ENCODE measurements around the gene ELMO3. TPM values are rescaled to one million over a fixed set of nuclear protein-coding genes. Genes with fewer than 3 reads are reported as not detected.

ELMO3 gene
- total and polyA plus RNA-seq, 8 donors = 14.6 to 52.4 (median 23.6) TPM

DNA sequence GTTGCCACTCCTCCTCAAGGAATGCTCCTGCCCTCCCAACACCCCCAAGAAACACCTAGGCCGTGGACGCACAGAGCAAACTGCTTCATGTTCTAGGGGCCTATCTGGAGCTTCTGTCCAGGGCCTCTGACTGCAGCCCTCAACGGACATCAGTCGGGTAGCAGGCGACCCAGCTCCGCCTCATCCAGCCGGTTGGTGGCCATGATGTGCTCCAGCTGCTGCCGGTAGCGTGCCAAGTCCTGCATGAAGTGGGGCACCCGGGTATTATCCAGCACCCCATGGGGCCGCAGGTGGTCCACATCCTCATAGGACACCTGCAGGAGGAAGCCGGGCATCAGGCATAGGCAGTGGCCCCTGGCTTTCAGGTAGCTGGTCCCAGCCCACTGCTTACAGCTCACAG lies 22.3 kb upstream of the ELMO3 start:
- no peaks in the 10 kb centered on the region for H3K9me3 ChIP-seq
- TF ChIP-seq, protein P1, sequence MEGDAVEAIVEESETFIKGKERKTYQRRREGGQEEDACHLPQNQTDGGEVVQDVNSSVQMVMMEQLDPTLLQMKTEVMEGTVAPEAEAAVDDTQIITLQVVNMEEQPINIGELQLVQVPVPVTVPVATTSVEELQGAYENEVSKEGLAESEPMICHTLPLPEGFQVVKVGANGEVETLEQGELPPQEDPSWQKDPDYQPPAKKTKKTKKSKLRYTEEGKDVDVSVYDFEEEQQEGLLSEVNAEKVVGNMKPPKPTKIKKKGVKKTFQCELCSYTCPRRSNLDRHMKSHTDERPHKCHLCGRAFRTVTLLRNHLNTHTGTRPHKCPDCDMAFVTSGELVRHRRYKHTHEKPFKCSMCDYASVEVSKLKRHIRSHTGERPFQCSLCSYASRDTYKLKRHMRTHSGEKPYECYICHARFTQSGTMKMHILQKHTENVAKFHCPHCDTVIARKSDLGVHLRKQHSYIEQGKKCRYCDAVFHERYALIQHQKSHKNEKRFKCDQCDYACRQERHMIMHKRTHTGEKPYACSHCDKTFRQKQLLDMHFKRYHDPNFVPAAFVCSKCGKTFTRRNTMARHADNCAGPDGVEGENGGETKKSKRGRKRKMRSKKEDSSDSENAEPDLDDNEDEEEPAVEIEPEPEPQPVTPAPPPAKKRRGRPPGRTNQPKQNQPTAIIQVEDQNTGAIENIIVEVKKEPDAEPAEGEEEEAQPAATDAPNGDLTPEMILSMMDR (IDR thresholded peaks at IDR 0.05) = no peak
- no peak overlapping the region for H3K27ac ChIP-seq
- no peak for FAIRE-seq
- ATAC-seq = no peak
- no peaks in the 10 kb centered on the region for H3K36me3 ChIP-seq
- H3K4me3 ChIP-seq = no peak overlapping the region
- no peaks in the 10 kb centered on the region for H3K27me3 ChIP-seq
- peaks cover 0 to 12% (median 0%) of the 10 kb centered on the region in 3 donors for H3K4me1 ChIP-seq
- 89 to 92% methylated on average over 12 of the region's 12 CpGs for WGBS, 2 donors
- DNase-seq = peak in 1 of 6 donors; percentile 78
- intact Hi-C loops (cut with DNase I) = no loop called here

DNA sequence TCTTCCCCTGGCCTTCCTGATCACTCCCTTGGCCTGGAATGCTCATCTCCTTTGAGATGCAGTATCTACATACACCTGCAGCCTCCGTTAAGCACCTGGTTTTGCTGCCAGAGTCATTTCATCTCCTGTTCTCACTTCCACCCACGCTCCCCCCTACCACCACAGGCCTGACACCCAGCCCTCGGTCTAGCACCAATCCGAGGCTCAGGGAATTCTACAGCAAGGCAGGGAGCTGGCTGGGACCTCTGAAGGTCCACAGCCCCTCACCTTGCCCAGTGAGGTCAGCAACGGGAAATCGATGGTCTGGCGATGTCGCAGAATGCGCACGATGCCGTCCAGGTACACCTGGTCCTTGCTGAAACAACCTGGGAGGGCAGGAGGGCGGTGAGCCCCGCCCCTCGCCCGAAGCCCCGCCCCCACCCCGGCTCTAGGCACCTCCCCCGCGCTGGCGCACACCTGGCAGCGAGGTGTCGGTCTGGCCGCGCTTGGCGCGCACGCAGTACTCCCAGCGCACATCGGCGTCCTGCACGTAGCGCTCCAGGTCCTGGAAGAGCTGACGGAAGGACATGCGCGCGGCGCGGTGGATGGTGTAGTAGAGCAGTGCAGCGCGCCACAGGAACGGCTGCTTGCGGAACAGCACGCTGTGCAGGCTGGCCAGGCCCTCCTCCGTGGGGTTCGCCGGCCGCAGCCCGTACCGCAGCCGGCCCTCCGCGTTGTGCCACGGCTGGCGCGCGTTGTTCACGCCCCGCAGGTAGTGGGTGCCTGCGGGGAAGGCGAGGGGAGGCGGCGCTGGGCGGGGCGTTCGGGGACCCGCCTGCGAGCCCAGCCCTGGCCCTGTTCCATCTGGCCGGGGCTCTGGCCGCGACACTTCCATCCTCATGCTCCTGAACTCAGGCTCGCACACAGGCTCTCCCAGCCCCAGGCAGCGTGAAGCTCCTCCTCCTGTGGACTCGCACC lies 20.9 kb upstream of the ELMO3 start:
- ATAC-seq = peak; percentile 82 to 86 (median 83)

DNA sequence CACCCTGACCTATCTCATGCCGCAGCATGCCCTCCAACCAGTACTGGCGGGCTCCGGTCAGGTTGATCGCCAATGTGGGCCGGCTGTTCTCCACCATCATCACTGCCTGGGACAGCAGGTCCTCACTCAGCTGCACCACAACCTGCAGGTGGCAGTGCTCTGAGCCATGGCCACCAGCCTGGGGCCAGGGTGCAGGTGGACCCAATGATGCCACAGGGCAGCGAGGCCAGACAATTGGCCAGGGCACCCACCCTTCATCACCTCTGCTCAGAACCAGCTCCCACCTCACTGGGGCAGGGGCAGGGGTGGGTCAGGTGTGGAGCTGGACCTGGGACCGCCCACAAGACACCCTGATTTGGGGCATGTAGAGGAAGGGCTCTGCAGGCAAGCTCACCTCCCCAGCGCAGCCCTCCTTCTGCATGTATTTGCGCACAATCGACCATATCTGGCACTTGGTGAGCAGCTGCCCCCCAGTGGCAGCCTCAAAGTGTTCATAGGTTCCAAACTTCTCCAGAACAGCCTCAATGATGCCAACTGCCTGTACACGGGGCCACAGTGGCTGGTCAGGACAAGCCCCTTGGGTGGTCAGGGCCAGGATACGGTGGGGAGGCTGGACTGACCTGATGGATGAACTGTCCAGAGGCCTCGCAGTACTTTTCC lies 19.4 kb upstream of the ELMO3 start:
- TF ChIP-seq, protein P1 (IDR thresholded peaks at IDR 0.05) = no peak
- 89 to 91% methylated on average over 13 of the region's 13 CpGs for WGBS, 2 donors
- no peaks in the 10 kb centered on the region for H3K27me3 ChIP-seq
- no peaks in the 10 kb centered on the region for H3K36me3 ChIP-seq
- H3K4me1 ChIP-seq = peaks cover 0 to 15% (median 7%) of the 10 kb centered on the region in 3 donors
- DNase-seq (peak in 2 of 6 donors; percentile 43 to 70), FAIRE-seq (no peak), ATAC-seq (no peak)
- no peak overlapping the region for H3K27ac ChIP-seq
- H3K4me3 ChIP-seq = no peak overlapping the region
- no peaks in the 10 kb centered on the region for H3K9me3 ChIP-seq
- intact Hi-C loops (cut with DNase I) = loop anchor here in 1 of 3 donors (10.0 kb wide), 1 partner anchor 165 kb away; no protein-coding TSS in a partner anchor

More for the DNA sequence above, 20.9 kb upstream of the ELMO3 start:
- WGBS, 2 donors = 2 to 3% methylated on average over 68 to 73 of the region's 73 CpGs
- H3K27ac ChIP-seq = peak overlapping the region; percentile 82 to 91 (median 83)
- H3K36me3 ChIP-seq = no peaks in the 10 kb centered on the region
- no peak for FAIRE-seq
- H3K27me3 ChIP-seq = no peaks in the 10 kb centered on the region
- DNase-seq = peak; percentile 83 to 99 (median 93)
- H3K4me3 ChIP-seq = peak overlapping the region in 3 of 4 donors; percentile 34 to 61 (median 44)
- intact Hi-C loops (cut with DNase I) = no loop called here
- H3K9me3 ChIP-seq = no peaks in the 10 kb centered on the region
- H3K4me1 ChIP-seq = peaks cover 0 to 16% (median 4%) of the 10 kb centered on the region in 3 donors
- TF ChIP-seq, protein P1 (IDR thresholded peaks at IDR 0.05) = no peak

DNA sequence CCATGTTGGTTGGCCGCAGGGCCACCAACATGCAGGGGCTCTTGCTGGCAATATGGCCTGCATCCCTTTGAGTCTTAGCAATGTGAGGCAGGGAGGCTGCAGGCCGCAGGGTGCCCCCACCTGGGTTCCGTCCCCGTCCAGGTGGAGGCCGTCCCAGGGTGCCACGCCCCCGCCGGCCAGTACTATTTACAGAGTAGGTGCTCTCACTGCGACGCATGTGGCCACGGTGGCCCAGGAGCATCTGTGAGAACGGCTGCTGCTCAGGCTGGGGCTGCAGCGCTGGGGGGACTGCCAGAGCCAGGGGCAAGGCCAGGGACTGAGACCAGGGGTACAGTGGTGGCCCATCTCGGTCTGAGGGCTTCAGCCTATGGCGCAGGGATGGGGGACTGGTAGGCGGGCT lies 18.8 kb upstream of the ELMO3 start:
- Histone ChIP-seq H3K27me3 (no peaks in the 10 kb centered on the region), H3K4me1 (peaks cover 4 to 21% (median 7%) of the 10 kb centered on the region in 3 donors), H3K27ac (no peak overlapping the region), H3K9me3 (no peaks in the 10 kb centered on the region), H3K4me3 (no peak overlapping the region), H3K36me3 (no peaks in the 10 kb centered on the region)
- TF ChIP-seq, protein P1 (IDR thresholded peaks at IDR 0.05) = no peak
- FAIRE-seq (no peak), ATAC-seq (no peak), DNase-seq (peak in 2 of 6 donors; percentile 50 to 77)
- 84 to 88% methylated on average over 16 of the region's 16 CpGs for WGBS, 2 donors
- intact Hi-C loops (cut with DNase I) = loop anchor here in 1 of 3 donors (10.0 kb wide), 1 partner anchor 165 kb away; no protein-coding TSS in a partner anchor

Measured in pancreas (tissue), 10 donors.